IPS-18c (cell line): ENCODE results near the gene SYTL3.

Experiments
- H3K4me3 ChIP-seq: 2 replicates; pipeline ENCODE4 v1.7.0; 2013; ENCODE audit warnings: low read depth, mild to moderate bottlenecking, low read length, moderate library complexity; ENCODE audit not compliant: insufficient read depth
- H3K9me3 ChIP-seq: one replicate; pipeline ENCODE4 v1.6.1; 2013; ENCODE audit warnings: mild to moderate bottlenecking, low read length, moderate library complexity; ENCODE audit not compliant: control insufficient read depth, insufficient read depth

The SYTL3 gene

DNA sequence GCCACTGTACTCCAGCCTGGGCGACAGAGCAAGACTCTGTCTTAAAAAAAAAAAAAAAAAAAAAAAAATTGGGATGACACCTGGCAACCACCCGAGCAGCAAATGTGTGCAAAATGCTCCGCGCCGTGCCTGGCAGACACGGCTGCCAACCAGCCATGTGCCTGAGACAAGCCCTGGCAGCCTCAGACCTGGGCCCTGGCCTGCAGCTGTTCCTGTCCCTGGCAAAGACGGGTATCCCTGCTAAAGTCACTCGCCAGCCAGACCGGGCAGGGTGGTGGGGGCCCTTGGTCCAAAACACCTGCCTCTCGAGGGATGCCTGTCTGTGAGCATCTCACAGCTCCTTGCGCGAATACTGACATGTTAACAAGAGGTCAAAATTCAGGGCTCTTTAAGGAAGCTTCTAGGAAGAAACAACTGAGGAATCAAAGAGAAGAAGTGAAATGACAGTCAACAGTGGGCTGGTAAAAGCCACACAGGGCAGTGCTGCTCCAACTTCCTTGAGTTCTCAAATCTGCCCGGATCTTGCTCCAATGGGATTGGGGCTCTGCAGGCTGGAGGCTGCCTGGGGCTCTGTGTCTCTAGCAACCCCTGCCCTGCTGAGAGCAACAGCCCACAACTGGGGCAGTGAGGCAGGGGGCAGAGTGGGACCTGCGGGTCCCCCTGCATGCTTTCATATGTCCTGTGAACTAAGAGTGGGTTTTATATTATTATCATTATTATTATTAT lies 53.4 kb downstream of the SYTL3 start:
- no peak overlapping the region for H3K4me3 ChIP-seq
- no peaks in the 10 kb centered on the region for H3K9me3 ChIP-seq

DNA sequence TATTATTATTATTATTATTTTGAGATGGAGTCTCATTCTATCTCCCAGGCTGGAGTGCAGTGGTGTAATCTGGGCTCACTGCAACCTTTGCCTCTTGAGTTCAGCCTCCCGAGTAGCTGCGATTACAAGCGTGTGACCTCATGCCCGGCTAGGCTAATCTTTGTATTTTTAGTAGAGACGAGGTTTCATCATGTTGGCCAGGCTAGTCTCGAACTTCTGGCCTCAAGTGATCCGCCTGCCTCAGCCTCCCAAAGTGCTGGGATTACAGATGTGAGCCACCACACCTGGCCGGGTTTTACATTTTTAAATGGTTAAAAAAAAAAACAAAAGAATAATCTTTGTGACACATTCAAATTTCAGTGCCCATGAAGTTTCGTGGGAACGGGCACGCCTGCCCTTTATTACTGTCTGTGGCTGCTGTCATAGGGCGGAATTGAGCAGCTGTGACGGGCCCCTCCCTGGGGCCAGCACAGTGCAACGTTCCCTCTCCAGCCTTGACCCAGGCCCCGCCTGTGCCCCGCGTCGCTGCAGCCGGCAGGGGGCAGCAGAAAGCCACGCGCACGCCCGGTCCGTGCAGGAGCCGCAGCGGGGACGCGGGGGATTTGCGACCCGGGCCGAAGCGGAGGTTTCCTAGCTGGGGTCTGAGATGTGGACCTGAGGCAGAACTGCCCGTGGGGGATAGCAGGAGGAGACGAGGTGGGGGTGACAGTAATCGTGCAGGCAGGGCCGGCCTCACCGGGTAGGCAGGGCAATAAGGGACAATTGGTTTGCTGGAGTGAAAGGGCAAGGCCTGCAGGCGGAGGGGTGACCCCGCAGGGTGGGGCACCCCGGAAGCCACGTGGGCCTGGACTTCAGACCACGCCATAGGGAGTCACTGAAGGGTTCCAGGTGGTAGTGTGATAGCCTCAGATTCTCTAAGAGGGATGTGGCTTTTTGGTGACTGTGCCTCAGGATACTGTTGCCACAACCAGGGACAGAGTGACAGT lies 54.3 kb downstream of the SYTL3 start:
- Histone ChIP-seq H3K9me3 (no peaks in the 10 kb centered on the region), H3K4me3 (peak overlapping the region; percentile 29; the same call in 1 of the 2 replicates)

DNA sequence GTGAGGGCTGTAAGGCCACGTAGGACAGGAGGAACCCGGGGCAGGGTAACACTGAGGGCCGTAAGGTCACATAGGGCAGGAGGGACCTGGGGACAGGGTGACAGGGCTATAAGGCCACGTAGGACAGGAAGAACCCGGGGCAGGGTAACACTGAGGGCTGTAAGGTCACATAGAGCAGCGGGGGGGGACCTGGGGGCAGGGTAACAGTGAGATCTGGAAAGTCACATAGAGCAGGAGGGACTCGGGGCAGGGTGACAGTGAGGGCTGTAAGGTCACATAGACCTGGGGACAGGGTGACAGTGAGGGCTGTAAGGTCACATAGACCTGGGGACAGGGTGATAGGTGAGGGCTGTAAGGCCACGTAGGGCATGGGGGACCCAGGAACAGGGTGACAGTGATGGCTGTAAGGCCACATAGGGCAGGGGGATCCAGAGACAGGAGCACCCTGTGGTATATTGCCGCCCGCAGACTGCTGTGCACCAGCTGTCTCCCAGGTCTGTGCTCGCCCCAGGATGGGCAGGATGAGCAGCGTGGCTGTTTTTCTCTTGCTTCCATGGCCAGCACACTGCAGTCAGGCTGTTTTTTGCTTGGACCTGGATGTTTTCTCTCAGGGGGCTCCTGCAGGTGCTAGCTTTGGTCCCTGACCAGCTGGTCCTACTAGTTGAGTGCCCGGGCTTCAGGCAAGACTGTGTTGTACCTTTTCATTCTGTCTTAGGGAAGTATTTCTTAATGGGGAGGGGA lies 55.7 kb downstream of the SYTL3 start:
- Histone ChIP-seq H3K9me3 (no peaks in the 10 kb centered on the region), H3K4me3 (no peak overlapping the region)

DNA sequence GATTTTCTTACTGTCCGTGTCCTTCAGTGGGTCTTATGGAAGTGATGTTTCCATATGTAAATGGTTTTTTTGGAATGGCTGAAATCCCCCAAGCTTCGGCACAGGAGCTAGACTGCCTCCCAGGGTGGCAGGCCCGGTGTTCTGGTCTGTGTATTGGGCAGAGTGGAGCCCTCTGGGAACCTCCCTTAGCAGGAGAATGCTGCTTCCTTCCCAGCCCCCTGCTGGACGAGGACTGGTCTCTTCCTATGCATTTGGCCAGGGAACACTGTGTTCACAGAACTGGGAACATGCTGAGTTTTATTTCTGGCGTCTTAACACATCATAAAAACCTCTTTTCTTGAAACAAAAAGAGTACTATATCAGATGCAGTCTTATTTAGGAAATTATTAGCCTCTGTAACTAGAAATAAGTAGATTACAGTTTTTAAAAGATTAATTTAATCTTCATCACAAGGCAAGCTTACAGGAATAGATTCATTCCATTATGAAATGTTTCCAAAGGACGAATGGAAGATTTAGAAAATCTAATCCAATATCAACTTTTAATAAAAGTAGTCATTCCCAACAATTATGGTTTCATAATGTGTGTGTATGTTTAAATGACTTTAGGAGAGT lies 56.6 kb downstream of the SYTL3 start:
- Histone ChIP-seq H3K9me3 (no peaks in the 10 kb centered on the region), H3K4me3 (no peak overlapping the region)

DNA sequence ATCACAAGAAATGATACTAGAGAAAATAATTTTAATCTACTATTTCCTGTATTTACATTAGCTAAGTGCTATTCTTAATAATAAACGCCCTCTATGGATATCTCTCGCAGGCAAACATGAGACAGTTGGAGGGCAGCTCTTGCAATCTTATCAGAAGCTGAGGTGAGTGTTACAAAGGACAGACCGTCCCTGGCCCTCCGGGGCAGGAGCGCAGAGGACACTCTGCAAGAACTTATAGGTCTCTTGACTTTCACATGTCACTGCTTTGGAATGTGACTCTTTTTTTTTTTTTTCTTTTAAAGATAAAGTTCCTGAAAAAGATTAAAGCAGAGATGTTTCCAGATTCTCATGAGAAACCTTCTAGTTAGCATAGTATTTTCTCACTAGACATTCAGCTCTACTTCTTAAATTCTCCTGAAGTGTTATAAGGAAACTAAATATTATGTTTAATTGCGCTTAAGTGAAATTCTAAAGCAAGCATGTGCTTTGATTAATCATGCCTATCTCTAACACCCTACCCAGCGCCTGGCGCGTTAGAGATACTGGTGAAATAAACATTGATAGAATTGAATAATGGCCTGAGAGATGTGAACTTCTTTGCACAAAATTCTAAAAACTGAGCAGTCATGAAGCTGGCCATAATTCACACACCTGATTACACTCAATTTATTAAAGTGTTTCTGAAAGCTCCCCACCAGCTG lies 57.4 kb downstream of the SYTL3 start:
- Histone ChIP-seq H3K4me3 (no peak overlapping the region), H3K9me3 (no peaks in the 10 kb centered on the region)

DNA sequence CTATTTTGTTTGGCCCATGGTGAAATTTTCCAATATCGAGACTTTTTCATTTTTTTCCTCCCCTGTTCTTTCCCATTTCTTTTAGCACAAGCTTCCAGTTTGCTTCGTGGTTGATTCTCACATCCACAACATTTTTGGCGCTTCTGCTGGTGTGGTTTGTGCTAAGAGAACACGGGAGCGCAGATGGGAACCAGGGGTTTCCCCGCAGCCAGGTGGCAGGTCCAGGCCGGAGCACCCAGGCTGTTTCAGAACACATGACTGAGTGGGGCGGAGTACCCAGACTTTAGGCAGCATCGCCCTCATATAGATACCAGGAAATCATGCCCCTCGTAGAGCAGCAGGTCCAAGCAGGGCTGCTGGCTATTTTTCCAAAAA lies 58.0 kb downstream of the SYTL3 start:
- H3K4me3 ChIP-seq, result no peak overlapping the region
- no peaks in the 10 kb centered on the region for H3K9me3 ChIP-seq

DNA sequence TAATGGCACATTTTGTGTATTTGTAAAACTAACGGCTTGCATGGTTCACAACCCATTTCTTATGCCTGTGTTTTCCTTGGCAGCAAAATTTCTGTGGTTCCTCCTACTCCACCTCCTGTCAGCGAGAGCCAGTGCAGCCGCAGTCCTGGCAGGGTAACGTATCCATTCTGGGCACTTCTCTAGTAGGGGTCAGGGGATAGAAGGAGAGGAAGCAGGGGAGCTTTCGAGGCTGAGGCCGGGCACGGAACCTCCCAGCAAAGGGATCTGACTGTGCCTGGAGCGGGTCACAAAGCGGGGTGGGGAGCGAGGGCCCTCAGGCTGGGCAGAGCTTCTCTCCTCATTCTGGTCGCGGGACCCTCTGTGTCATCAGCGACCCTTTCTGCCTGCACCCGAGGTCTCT lies 58.4 kb downstream of the SYTL3 start:
- no peaks in the 10 kb centered on the region for H3K9me3 ChIP-seq
- no peak overlapping the region for H3K4me3 ChIP-seq

DNA sequence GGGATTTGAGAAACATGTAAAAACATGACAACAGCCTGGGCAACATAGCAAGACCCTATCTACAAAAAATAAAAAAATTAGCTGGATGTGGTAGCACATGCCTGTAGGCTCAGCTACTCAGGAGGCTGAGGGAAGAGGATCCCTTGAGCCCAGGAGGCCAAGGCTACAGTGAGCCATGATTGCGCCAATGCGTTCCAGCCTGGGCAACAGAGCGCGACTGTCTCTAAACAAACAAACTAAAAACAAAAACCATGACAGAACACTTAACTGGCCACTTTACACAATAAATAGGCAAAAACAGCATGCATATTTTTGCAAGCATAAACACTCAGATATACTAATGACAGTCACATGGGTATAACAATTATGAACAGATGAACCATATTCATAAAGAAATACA lies 60.0 kb downstream of the SYTL3 start:
- H3K4me3 ChIP-seq, result no peak overlapping the region

DNA sequence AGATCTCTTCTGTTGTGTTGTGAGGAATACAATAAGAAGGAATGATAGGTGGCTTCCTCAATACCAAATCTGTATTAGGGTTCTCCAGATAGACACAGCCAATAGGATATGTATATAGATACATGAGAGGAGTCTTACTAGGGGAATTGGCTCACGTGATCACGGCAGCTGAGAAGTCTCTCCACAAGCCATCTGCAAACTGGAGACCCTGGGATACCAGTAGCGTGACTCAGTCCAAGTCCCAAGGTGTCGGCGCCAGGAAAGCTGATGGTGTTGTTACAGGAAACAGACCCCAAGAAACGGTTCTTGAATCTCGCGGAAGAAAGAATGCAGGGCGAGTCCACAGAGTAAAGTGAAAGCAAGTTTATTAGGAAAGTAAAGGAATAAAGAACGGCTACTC lies 61.4 kb downstream of the SYTL3 start:
- Histone ChIP-seq H3K9me3 (no peaks in the 10 kb centered on the region), H3K4me3 (no peak overlapping the region)

More for the DNA sequence above, 60.0 kb downstream of the SYTL3 start:
- H3K9me3 ChIP-seq, result no peaks in the 10 kb centered on the region

DNA sequence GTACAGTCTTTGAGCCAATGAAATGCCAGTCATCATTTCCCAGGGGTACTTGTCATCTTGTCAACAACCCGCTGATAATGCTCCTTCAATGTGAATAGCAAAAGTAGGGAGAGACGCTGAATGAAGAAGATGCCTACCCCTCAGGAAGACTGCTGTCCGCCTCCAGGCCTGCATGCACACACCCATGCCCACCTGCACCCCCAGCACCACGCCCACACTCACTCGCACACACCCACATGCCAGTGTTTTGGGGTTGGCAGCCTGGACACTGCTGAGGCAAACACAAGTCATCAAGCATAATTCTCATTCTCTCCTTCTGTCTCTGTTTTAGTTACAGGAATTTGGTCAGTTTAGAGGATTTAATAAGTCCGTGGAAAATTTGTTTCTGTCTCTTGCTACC lies 63.6 kb downstream of the SYTL3 start:
- Histone ChIP-seq H3K9me3 (no peaks in the 10 kb centered on the region), H3K4me3 (no peak overlapping the region)

DNA sequence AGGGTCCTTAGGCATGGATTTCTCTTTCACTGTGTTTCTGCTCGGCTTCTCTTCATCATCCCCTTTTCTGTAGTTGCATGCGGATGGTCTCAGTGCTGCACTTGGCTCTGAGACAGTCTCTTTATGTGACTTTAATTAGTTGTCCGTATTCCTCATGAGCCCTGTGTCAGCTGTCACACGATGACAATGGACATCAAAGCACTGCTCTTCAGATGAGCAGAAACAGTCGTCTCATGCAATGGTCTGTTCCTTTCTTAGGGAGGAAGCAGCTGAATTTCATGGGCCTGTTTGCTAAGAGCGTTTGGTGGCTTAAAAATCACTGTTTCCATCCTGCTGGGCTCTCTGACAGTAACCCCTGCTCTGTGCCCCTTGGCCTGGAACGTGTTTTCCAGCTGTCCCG lies 64.9 kb downstream of the SYTL3 start:
- no peak overlapping the region for H3K4me3 ChIP-seq

DNA sequence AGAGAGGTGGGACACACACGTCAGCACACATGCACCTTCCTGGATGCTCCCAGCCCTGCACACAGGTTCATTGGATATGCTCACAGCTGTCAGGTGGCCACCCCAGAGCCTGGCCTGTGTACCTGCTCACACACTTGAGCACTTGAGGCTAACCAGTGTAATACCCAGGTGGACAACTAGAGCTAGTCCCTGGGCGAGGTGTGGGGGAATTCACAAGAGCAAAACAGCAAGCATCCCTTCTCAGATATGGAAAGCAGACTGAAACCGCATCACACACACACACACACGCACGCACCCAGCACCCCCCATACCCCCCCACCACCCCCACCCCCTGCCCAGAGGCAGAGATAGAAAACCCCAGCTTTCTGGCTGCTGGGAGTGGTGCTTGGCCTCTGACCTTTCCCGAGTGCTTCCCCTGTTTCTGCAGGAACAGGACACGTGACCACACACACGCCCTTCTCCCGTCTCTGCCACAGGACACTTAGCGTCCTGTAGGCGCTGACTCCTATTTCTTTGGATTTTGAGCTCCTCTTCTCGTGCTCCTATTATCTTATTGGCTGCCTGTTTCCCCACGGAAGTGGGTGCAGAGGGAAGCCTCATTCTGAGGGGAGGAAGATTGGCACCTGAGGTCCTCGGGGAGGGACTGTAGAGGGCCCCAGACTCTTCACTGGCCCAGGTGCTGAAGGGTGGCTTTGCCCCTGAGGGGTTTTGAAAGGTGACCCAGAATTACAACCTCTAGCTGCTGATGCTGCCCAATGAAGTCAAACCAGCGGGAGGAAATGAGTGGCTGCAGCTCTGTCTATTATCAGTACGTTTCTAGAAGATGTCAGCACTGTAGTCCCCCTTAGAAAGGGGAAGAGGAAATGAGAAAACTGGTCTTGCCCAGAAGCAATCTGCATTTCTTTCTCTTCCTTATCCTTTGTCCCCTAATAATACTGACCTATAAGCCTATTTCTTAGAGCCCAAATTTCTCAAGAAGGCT lies 65.8 kb downstream of the SYTL3 start:
- H3K9me3 ChIP-seq, result no peaks in the 10 kb centered on the region
- no peak overlapping the region for H3K4me3 ChIP-seq

More for the DNA sequence above, 64.9 kb downstream of the SYTL3 start:
- H3K9me3 ChIP-seq, result no peaks in the 10 kb centered on the region

DNA sequence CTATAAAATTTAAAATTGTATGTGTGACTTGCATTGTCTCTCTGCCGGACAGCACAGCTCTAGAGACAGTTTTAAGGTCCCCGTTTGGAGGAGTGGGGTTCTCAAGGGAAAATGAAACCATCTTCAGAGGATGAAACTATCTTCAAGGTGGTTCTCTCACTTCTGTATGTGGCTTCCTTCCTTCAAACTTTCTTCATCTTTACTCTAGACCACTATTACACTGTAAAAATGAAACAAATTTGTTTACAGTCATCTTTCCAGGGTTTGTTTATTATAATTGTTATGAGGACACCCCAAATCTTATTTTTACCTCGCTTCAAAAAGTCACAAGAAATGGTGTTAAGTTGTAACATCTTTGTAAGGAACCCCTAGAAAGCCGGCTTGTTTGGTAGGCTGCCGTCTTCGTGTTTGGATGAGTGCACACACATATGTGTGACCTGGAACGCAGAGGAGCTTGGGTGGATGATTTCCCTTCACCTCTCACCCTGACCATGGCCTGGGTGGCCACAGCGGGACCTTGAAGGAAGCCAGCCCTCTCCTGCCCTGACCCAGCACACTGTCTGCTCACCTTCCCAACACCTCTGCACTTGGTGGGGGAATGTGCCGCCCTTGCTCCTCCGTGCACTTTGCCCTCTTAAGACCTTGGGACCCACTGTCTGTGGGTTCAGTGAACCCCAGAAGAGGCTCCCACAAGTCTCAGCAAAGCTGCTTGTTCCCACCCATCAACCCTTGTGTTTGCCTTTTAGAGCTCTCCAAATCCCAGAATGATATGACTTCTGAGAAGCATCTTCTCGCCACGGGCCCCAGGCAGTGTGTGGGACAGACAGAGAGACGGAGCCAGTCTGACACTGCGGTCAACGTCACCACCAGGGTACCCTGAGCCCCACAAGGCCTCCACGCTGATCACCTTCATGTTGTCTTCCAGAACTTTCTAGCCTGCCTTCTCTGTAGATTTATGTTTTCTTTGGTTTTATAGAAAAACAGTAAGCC lies 67.8 kb downstream of the SYTL3 start:
- Histone ChIP-seq H3K9me3 (no peaks in the 10 kb centered on the region), H3K4me3 (no peak overlapping the region)

DNA sequence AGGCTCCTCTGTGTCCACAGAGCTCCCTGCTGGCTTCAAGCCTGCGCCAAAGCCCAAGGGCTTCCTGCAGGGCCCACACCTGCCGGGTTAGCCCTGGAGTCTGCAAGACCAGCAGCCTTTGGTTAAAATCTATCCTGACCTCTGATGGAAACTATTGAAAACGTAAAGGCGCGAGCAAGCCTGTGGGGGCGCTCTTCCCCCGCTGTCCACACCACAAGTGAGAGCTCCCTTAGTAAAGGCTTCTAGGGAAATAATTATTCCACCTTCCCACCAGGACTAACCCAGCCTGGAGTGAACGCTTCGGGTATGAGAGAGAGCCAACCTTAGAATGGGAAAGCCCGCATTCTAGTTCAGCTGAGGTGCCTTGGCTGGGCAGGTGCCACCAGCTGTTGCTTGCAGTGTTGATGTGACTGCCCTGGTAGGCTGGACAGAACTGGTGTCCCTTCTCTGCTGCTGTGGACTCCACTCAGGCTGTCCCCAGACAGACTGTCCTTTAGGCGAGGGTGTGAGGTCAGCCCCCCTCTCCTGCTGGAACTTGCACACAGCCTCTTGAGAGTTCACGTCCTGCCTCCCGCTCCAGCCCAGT lies 68.7 kb downstream of the SYTL3 start:
- no peaks in the 10 kb centered on the region for H3K9me3 ChIP-seq
- H3K4me3 ChIP-seq, result no peak overlapping the region
